GM19023 (cell line): ENCODE results near the gene ALK.

Experiments used
- ATAC-seq: cut with Tn5 transposase; IDR thresholded peaks from one replicate; pipeline ENCODE4 v1.9.1; 2021; ENCODE audit warnings: mild to moderate bottlenecking, moderate library complexity; ENCODE audit not compliant: unreplicated experiment

The ALK gene

DNA sequence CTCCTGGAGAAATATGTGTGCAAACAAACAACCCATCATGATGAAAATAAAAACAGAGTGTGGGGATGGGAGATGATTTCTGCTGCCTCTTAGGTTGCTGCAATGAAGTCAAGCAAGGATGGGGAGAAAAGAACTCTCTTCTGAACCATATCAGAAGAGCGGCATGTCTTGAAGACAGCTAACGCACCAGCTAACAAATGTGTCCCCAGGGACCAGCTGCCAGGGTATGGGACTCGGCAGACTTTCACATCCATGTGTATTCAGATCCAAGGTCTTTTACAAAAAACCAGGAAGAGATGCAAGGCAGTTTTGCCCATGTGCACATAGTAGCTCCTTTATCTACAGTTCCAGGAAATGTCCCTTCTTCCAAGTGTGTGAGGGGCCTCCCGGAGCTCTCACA, 680.8 kb downstream of the ALK start:
- ATAC-seq: no peak

DNA sequence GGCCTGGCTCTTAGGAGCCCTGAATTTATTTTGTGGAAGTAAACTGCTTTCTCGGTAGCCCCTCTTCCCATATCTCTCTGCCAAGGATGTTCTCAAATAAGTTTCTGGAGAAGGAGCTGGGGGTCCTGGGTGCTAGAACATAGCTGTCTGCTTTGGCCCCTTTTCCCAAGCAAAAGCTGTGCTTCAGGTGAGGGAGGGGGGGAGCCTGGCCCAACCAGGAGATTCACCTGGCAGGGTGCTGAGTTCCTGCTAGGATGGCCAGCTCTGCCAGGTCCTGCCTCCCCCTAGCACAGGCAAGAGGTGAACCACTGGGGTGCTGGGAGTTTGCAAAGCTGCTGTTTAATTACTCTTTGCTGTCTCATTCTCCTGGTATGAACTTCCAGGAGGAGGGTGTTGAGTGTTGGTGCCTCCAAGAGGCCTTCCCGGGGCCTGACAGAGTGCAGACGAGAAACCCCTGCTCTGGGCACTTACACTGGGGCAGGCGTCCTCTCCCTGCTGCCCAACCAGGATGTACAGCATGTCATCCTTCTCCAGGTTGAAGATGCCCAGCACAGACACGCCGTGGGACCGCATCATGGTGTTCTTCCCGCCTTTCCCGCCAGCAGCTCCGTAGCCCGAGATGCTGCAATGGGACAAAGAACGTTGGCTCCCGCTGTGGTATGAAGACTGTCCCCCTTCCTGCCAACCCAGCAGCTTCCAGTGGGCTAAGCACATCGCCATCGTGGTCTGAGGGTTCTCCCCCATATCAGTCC, 682.0 kb downstream of the ALK start:
- no peak for ATAC-seq

DNA sequence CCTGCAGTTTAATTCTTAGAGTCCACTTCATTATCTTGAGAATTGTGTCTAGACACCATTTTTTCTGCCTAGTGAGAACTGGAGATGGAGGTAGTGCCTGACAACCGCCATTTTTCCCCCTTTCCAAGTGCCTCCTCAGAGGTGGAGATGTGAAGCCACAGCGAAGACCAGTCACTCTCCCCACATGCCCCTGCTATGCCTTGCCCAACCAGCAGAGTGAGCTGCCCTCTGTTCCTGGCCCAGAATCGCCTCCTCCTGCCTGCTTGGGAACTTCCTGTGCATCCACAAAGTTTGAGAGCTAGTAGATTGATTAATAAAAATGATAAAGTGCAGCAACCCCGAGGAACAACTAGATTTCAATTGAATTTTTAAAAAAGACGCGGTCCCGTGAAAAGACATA, 682.9 kb downstream of the ALK start:
- ATAC-seq: no peak

- no peak for ATAC-seq
Measured at GRCh38 chr2:29236074-29236473, 685.3 kb downstream of the ALK start.

DNA sequence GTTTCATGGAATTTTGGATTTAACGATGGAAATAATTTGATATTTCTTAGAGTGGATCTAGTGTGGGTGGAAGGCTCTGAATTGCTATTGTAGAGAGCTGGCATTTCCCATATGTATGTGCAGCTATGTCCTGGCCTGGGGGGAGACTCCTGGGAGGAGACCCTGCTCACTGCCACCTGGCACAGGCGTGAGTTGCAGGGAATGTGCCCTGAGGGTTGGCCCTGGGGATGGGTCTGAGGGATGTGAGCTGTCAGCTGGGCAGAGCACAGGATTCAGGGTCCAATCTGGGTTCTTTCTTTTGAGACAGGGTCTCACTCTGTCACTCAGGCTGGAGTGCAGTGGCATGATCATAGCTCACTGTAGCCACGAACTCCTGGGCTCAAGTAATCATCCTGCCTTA, 686.0 kb downstream of the ALK start:
- no peak for ATAC-seq

DNA sequence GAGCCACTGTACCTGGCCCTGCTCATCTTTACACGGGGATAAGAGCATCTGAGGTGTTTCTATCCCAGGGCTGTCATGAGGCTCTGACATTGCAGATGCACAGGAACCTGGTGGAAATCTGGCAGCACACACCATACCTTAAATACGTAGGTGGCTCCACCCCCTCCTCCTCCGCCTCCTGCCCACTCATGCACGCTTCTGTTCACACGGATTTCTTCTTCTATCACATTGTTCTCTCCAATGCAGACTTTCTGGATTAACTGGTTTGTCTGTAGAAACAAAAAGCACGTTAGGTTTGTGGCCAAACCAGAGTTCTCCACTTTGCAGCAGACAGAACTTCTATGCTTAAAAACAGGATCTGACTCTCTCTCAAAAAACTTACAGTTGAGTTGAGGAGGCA, 688.0 kb downstream of the ALK start:
- ATAC-seq: no peak

GRCh38 chr2:29232041-29232440, 689.3 kb downstream of the ALK start:
- no peak for ATAC-seq

- ATAC-seq: no peak
Measured at GRCh38 chr2:29229640-29230039, 691.7 kb downstream of the ALK start.

DNA sequence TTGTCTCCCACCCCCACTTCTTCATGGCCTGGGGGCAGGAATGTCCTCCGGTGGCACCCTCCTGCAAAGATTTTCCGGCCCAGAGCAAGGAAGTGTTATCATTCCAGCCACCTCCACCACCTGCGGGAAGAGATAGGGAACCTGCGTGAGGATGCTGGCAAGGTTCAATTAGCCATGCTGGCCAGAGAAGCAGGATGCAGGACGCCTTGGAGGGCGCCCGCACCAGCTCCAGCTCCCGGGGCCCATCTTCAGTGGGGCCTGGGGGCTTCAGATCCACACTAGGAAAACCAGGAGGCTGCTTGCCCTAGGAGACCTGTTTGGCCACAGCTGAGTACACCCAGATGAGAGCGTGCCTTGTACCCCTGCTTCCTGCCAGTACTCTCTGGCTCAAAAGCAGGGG, 692.4 kb downstream of the ALK start:
- no peak for ATAC-seq

DNA sequence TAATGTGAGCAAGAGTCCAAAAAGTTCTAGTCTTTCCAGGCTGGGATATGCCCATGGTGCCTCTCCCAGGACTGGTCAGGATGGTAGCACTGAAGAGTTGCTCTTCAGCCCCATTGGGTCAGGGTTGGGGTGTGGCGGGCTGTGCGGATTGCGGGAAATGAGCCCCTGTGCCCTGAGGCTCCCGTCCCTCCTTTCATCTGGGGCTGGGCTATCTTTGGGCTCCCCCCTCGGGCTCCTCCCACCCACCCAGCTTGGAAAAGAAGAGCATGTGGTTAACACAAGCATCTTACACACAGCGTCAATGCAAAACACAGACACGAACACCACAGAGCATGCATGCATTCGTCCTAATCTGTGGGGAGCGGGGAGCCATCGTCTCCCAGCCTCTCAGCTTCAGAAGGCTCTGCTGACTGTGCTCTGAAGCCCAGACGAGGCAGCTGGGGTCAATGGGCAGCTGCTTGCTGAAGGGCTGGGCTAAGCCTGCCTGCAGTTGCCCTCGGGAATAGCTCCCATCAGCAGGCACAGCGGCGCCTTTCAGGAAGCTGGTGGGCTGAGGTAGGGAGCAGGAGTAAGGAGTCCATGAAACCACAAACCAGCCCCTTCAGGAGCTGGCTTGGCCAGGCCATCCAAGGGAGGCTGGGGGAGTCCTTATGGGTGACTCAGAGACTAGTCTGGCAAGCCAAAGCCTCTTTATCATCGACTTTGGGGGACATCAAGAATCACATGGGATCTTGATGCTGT, 693.3 kb downstream of the ALK start:
- no peak for ATAC-seq

DNA sequence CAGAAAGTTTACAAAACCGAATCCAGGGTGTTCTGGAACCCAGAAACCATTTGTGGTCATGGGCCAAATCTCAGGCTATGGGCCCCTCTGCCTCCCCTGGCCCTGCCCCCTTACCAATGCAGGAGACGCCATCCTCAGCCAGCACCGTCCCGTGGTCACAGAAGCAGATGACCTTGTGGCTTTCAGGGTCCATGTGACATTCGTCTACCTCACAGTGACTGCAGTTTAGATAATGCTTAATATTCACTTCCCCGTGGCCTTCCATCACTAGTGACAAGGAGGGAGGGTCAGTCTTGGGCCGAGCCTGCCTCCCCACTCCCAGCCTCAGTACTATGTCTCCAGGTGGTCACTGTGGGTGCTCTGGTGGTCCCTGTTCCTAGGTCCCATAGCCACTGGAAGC, 694.6 kb downstream of the ALK start:
- no peak for ATAC-seq

- ATAC-seq: no peak
Measured at GRCh38 chr2:29226375-29226774, 695.0 kb downstream of the ALK start.

DNA sequence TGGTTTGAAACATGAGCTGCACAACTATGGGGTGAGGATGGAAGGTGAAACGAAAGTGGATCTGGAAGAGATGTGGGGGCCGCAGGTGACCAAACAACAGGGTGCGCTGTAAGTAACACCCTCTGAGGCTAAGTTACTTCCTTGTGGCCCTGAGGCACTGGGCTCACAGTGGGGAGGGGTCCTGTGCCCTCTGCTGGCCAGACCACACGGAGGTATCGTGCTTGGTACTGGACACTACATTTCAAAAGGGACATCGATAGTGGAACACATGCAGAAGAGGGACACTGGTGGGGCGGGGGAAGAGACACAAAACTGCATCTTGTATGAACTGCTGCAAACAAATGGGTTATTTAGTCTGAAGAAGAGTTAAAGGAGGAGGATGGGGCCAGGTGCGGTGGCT, 695.6 kb downstream of the ALK start:
- no peak for ATAC-seq

DNA sequence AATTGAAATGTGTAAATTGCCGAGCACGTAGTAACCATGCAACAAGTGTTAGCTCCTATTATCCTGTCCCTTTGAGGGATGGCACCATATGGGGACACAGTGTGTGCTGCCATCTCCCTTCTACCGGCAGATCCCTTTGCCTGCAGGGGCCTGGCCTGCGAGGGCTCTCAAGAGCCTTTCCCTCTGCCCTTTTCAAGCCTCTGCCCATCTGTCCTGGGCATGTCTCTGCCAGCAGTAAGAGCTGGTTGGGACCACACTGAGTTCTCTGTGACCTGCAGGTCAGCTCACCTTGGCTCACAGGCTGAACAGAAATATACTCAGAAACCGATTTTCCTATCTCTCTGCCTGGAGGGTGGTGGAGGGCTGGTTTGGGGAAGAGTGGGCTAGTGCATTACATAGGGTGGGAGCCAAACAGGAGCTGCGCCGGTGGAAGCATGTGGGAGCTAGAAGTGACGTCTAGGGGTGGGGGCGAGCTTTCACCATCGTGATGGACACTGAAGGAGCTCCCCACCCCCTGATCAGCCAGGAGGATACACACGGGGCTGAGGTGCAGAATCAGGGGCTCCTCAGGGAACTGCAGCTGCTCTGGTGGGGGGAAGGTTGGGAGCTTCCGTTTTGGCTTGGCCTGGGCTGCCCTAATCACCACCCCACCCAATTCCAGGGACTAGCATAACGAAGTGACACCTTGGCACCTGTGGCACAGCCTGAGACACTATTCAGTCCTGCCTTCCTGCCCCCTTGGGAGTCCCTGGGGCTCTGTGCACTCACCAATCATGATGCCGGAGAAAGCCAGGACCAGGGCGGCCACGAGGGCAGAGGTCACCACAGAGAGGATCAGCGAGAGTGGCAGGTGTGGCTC, 696.5 kb downstream of the ALK start:
- ATAC-seq: no peak

DNA sequence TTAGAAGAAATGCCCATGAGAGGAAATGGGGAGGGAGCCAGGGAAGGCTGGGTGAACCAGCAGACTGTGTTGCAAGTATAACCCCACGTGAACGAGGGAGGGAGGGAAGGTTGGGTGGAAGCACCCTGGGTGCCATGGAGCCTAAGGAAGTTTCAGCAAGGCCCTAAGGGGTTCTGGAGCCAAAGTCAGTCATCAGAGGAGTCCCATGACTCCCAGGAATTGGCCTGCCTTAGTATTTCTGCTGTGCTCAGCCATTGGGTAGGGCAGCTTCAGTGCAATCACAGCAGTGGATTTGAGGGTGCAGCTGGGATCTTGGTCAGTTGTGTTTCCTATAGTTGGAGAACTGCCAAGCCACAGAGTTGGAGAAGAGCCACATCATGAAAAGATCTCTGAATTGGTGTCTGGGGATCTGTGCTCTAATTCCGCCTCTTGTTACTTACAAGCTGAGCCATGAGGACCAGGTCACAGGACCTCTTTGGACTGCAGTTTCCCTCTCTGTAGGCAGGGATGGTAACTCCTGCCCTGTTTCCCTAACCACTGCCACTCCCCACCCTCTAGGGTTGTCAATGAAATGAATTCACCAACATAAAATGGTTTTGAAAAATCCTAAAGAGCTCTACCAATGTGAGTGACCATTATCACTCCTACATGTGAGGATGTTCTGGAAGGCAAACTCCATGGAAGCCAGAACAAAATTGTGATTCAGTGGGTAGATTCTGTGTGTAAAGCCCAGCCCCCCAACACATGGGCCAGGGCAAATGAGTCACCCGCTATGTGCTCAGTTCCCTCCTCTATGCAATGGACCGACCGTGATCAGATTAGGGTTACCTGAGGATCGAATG, 697.3 kb downstream of the ALK start:
- ATAC-seq: no peak

DNA sequence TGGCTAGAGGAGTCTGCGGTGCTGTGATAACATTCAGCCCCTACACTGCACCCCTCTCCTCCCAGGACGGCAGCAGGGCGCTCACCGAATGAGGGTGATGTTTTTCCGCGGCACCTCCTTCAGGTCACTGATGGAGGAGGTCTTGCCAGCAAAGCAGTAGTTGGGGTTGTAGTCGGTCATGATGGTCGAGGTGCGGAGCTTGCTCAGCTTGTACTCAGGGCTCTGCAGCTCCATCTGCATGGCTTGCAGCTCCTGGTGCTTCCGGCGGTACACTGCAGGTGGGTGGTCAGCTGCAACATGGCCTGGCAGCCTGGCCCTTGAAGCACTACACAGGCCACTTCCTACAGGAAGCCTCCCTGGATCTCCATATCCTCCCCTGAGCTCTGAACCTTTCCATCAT, 698.1 kb downstream of the ALK start:
- ATAC-seq: no peak

- no peak for ATAC-seq
Measured at GRCh38 chr2:29222381-29223179, 698.8 kb downstream of the ALK start.

DNA sequence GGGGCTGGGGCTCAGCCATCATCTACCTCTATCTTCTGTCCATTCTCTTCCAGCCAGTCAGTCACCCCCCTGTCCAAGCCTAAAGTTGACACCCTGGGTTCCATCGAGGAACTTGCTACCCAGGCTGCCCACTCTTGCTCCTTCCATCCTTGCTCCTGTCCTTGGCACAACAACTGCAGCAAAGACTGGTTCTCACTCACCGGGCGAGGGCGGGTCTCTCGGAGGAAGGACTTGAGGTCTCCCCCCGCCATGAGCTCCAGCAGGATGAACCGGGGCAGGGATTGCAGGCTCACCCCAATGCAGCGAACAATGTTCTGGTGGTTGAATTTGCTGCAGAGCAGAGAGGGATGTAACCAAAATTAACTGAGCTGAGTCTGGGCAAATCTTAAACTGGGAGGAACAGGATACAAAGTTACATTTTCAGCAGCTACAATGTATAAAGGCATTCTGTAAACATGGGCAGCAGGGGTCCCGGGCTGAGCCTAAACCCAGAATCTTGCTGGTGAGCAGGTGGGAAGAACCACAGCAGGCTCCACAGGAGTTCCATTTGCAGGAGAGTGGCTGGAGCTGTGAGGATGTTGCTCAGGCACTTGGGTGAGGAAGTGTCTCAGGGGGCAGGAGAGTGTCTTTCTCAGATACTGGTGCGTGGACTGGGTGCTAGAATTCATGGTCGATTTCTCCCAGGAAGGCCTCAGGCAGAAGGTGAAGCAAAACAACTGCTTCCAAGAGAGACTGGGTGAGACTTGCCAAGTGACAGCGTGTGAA, 700.7 kb downstream of the ALK start:
- ATAC-seq: no peak

DNA sequence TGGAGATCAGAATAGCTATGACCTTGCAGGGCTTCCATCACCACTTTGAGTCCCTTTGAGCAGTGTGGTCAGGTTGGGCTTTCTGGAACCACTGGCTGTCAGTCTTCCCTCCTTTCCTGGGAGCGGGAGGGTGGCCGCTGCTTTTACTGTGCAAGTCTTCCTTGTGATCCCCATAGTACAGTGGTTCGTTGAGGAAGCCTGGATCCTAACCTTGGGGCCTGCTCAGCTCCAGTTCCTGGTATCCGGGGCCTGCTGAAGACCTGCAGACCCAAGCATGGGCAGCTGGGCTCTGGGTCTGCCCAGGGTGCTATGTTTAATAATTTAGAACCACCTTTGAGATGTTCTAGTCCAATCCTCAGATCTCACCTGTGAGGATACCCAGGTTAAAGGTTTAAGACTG, 702.0 kb downstream of the ALK start:
- no peak for ATAC-seq
